Dermis microvascular lymphatic vessel endothelial cell (primary cell): ENCODE measurements around the gene SAMD11. TPM values are rescaled to one million over a fixed set of nuclear protein-coding genes. Genes with fewer than 3 reads are reported as not detected.
"Not testable (repeated sequence)": the region's sequence is repeated elsewhere in the genome, so short reads cannot be mapped to it uniquely, and the experiment has no call there.

ENCODE experiments used
- DNase-seq, 2 donors: peaks; one replicate each; pipeline versions ENCODE4 v3.0.0 to v3.0.0-alpha.2; 2010; ENCODE audit warnings: low read depth in 2 of 2
- total RNA-seq: library from RNA; depleted of rRNA; stranded (reverse); fragments of >200 nt; gene quantifications from 2 replicates; pipeline ENCODE4 v1.2.1, GENCODE V29; 2014

SAMD11 gene, protein sequence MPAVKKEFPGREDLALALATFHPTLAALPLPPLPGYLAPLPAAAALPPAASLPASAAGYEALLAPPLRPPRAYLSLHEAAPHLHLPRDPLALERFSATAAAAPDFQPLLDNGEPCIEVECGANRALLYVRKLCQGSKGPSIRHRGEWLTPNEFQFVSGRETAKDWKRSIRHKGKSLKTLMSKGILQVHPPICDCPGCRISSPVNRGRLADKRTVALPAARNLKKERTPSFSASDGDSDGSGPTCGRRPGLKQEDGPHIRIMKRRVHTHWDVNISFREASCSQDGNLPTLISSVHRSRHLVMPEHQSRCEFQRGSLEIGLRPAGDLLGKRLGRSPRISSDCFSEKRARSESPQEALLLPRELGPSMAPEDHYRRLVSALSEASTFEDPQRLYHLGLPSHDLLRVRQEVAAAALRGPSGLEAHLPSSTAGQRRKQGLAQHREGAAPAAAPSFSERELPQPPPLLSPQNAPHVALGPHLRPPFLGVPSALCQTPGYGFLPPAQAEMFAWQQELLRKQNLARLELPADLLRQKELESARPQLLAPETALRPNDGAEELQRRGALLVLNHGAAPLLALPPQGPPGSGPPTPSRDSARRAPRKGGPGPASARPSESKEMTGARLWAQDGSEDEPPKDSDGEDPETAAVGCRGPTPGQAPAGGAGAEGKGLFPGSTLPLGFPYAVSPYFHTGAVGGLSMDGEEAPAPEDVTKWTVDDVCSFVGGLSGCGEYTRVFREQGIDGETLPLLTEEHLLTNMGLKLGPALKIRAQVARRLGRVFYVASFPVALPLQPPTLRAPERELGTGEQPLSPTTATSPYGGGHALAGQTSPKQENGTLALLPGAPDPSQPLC
- under 0.01 and 0.13 TPM in 2 replicates for total RNA-seq

DNA sequence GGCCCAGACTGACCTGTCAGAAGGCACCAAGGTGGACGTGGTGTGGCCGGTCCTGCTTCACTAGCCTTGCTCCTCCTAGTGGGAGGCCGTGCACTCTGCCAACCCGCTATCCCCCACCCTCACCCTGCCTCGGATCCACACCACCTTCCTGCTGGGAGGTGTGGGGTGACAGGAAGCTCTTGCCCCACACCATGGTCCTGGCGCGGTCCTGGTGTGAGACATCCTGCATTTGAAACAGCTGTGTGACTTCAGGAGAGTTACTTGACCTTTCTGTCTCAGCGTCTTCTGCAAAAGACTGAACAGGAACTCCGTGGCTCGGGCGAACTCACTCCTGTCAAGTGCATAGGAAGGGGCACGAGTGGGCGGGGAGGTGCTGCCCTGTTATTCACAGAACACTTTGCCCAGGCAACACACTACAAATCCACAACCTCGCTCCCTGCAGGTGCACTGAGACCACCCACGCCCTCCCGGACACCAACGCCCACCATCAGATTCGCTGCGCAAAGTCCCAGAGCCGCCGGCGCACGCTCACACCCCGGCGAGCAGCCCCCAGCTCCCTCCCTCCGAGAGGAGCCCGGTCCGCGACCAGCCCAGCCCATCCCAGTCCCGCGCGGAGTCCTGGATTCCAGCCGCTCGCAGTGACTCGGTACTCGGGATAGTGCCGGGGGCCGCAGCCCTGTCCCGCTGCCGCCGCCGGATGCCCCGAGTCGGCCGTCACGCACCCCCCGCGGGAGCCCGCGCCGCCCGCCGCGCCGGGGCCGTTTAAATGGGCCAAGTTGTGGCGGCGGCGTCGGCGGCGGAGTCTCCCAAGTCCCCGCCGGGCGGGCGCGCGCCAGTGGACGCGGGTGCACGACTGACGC is at the start of gene SAMD11:
Gene SAMD11, plus strand, starts transcription at position 793 of the 860 bp plus-strand sequence. CDS start 509 bp downstream, outside the sequence.
- peak; percentile 26 to 87 for DNase-seq

DNA sequence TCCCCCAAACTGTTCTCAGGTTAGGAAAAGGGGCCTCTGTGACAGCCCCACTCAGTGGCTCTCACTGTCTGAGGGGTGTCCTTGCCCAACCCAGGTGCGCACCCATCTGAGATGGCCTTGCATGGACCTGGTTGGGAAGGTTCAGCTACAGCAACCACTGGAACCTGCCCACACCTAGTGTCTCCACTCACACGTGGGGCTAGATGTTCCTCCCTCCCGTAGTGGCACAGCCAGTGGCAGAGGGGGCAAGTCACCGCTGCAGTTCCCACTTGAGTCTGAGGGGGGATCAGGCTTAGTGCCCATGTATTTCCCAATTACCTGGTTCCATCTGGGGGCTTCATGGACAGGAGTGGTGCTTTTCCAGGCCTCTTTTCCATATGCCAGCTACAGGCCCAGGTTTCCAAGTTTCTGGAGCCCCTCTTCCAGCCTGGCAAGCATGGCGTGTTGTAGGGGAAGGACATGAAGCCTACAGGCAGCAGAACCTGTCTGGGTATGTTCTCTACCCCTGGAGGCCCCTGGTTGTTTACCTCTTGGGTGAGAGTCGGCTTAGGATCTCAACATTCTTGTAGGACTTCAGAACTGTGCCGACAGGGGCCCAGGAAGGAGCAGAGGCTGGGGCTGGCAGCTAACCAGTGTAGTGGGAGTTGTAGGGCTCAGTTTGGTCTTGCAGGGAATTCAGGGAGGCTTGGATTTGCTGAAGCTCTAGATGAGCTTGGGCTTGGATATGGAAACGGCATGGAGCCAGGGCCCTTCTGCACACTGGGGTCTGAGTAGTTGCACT is 47.1 kb upstream of the SAMD11 start:
- not testable (repeated sequence) for DNase-seq

DNA sequence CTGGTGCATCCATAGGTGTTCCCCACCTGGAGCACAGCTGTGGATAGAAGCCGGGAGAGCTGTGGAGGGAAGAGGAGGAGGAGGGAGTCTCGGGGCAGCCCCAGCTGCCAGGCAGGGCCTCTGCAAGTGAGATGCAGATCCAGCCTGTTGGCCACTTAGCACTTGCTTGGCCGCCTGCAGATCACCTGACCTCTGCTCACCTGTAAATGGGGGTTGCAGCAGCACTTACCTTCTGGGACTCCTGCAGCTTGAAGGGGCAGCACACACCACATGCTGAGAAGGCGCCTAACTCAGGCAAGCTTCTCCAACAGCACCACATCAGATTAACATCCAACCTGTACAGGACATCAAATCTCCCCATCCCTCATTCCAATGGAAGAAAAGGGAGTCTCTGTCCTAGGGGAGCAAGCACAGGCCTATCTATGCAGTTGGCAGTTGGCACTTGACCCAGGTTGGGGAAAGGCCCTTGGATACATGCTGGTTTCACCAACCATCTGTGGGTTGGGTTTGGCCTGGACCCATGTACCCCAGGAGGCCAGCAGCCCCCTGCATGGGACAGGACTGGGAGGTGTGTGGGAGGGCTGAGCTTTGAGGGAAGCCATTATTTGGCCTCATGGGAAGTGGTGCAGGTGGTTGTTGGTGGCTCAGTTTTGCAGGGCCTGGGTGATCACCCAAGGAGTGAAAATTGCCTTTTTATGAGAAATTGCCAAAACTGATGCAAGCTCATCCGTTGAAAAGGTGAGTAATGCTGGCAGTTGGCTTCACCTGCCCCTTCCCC is 46.3 kb upstream of the SAMD11 start:
- not testable (repeated sequence) for DNase-seq

DNA sequence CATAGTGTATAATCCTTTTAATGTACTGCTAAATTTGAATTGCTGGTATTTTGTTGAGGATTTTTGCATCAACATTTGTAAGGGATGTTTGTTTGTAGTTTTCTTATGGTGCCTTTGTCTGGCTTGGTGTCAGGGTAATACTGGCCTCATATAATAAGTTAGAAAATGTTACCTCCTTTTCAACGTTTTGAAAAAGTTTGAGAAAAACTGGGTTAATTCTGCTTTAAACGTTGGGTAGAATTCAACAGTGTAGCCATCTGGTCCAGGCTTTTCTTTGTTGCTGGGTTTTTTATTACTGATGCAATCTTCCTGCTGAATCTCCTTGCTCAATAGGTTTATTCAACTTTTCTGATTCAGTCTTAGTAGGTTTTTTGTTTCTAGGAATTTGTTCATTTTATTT is 43.2 kb upstream of the SAMD11 start:
- DNase-seq, result not testable (repeated sequence)

DNA sequence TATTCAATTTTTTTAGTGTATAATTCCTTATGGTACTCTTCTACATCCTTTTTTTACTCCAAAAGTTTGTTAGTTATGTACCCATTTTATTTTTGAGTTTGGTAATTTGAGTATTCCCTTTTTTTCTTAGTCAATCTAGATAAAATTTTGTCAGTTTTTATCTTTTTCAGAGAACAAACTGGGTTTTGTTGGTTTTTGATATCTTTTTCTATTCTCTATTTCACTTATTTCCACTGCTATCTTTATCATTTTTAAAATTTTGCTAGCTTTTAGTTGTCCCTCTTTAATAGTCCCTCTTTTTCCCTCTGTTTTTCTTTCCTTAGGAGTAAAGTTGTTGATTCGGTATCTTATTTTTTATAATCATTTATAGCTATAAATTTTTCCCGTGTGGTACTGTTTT is 42.8 kb upstream of the SAMD11 start:
- not testable (repeated sequence) for DNase-seq

DNA sequence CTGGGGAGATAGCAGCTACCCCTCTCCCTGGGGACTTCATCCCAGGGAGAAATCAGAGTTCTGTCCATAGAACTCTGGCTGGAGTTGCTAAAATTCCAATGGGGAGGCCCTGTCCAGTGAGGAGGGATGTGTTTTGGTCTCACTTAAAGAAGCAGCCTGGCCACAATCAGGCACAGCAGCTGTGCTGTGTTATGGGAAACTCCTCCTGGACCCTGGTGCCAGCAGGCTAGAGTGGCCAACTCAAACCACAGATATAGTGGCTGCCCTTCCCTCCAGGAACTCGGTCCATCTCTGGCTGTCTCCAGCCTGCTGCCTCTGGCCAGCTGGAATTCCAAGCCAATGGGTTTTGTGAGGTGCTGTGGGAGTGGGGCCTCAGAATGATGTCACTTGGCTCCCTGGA is 37.4 kb upstream of the SAMD11 start:
- DNase-seq, result no peak

DNA sequence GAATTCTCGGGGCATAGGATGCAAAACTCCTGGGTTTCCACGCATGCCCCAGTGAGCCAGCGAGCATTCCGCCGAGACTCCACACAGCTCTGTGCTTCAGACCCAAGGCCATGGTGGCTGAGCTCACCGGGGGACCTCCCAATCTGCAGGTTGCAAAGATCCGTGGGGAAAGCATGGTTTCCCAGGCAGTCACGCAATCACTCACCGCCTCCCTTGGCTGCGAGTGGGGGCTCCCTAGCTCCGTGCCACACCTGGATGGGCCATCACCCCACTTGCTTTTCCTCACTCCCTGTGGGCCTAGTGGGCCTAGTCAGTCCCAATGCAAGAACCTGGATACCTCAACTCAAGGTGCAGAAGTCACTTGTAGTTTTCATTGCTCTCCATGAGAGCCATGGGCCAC is 37.0 kb upstream of the SAMD11 start:
- no peak for DNase-seq

DNA sequence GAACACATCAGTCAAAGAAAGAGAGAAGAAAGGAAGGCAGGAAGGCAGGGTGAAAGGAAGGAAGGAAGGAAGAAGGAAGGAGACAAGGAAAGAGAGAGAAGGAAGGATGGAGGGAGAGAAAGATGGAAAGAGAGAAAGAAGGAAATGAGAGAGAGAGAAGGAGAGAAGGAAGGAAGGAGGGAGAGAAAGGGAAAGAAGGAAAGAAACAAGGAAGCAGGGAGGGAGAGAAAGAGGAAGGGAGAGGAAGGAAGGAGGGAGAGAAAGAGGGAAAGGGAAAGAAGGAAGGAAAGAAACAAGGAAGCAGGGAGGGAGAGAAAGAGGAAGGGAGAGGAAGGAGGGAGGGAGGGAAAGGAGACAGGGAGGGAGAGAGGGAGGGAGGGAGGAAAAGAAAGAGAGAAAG is 35.4 kb upstream of the SAMD11 start:
- DNase-seq, result no peak

DNA sequence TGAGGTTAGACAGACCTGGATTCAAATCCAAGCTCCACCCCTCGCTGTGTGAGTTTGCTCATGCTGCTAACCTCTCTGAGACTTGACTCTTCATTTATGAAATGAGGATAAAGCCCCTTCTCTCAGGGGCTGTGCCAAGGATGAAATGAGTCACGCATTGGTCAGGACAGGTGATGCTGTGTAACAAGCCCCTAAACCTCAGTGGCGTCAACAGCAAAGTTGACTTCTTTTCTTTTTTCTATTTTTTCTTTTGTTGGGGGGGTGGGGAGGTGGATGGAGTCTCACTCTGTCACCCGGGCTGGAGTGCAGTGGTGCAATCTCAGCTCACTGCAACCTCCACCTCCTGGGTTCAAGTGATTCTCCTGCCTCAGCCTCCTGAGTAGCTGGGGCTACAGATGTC is 33.9 kb upstream of the SAMD11 start:
- DNase-seq, result not testable (repeated sequence)

DNA sequence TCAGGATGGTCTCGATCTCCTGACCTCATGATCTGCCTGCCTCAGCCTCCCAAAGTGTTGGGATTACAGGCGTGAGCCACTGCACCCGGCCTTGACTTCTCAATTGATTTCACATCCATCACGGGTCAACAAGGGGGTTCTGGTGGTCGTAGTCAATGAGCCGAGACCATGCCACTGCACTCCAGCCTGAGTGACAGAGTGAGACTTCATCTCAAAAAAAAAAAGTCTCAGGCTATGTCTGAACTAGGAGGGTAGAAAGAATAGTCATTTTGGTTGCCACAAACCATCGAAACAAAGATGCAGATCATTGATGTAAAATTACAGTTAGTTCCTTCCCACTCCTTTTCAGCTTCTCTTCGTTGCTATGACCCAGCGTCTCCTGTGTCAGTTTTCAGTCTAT is 33.5 kb upstream of the SAMD11 start:
- DNase-seq, result not testable (repeated sequence)

DNA sequence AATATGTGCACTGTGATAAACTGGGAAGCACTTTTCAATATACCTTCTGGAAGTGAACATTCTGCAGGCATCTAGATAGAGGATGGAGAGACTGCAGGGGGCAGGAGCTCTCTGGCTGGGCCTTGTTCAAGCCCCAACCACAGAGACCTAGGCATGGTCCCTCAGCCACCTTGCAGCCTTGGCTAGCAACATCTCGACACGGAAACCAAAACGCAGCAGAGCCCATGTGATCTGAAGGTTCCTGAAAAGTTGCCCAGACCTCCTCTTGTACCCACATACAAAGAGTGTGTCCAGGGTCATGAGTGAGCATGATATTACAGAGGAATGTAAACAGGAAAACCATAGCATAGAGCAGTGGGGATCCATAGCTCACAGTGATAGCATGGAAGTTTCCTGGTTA is 33.1 kb upstream of the SAMD11 start:
- no peak for DNase-seq

DNA sequence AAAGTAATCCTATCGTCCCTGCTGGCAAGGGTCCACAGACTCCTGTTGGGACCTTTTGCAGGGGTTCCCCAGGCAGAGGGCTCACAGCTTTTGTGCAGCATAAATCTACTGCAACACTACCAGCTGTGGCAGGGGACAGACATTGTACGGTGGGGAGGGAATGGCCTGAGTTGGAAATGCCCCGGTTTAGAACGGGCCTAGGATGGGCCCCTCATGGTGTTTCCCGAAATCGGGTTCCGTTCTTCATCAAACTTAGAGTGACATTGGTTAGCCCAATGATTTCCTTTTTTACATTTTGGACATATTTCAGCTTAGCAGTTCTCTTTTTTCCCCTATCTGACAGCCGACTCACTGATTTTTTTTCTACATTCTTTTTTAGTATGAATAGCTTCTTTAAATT is 26.5 kb upstream of the SAMD11 start:
- DNase-seq, result no peak

DNA sequence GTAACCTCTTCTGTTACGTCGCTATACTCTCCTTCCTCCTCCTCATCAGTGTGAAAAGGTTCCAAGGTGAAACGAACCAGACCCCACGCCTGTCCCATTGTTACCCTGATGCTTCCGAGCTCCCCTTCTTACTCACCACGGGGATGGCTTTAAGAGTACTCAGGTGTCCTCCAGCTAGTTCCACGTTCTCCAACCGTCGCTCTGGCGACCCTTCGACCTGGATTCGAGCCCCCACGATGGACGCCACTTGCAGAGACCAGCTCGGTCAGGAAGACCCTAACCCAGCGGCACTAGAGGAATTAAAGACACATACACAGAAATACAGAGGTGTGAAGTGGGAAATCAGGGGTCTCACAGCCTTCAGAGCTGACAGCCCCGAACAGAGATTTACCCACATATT is 25.8 kb upstream of the SAMD11 start:
- DNase-seq, result not testable (repeated sequence)

DNA sequence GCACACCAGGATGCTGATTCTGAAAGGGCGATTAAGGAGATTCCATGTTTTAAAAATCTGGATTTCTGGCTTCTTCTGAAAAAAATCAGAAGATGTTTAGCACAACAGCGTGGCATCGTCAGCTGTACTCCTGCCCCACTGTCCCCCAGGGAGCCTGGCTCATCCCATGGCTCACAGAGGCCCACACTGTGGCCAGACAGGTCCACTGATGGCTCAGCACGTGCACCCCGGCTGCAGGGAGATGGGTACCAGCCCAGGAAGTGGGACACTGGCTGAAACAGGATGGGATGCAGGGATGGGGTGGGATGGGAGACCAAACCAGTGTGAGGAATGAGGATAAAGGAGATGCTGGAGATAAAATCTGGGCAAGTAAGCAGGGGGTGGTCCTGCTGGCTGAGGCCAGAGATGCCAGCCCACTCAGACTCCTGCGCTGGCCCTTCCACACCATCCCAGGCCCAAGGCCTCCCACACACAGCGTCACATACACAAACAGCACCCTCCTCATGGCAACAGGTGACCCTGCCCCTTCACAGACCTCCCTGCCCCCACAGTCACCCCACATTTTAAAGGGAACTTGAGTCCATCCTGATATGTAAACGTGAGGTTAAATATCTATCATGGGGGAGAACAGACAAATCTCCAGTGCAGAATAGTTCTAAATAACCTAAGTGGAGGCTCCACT is 23.9 kb upstream of the SAMD11 start:
- no peak for DNase-seq

DNA sequence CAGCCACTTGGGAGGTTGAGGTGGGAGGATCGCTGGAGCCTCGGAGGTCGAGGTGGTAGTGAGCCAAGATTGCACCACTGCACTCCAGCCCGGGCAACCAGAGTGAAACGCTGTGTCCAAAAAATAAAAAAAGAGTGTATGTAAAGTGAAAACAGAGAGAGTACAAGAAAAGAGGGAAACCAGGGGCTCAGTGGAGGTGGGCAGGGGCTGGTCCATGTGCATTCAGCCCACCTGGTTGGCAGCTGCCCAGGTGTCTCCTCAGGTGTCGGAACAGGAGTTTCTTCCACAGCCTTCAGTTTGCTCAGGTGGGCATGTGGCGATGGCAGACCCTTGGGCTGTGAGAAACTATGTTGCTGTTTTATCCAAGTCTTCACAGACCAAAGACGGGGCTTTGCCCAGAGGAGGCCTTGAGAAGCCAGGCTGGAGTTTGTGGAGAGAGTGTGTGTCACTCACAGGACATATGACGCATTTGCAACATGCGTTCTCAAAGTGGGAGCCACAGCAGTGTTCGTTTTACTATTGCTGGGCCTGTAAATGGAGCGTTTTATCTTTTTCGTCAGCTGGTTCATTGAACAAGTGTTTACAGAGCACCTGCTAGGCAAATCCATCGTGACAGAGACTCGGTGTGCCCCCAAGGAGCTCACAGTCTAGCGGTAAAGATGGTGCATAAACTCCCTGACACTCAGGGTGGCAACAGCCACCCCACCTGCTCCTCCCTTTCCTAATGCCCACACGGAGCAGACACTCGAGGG is 22.4 kb upstream of the SAMD11 start:
- no peak for DNase-seq

DNA sequence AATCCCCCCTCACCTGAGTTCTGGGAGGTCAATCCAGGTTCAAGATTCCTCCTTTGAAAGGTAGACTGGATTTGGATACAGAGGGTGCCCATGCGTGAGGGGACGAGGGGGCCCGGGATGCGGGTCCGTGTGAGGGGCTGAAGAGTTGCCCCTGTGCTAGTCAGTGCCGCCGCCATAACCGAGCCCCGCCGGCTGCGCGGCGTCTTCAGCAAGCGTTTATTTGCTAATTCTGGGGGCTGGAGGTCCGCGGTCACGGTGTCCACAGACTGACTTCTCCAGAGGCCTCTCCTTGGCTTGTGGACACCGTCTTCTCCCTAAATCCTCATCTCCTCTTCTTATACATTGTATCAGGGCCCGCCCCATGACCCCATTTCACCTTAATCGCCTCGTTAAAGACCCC is 20.9 kb upstream of the SAMD11 start:
- no peak for DNase-seq

DNA sequence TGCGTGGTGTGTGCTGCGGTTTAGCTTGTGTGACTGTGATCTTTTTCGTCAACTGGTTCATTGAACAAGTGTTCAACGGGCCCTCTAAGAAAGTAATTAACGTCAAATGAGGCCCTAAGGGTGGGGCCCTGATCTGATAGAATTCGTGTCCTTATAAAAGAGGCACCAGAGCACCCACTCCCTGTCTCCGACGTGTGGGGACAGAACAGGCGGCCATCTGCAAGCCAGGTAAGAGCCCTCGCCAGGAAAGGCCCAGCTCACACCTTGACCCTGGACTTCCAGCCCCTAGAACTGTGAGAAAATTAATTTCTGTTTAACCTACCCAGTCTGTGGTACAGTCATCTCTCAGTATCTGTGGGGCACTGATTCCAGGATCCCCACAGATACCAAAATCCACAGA is 20.4 kb upstream of the SAMD11 start:
- no peak for DNase-seq

DNA sequence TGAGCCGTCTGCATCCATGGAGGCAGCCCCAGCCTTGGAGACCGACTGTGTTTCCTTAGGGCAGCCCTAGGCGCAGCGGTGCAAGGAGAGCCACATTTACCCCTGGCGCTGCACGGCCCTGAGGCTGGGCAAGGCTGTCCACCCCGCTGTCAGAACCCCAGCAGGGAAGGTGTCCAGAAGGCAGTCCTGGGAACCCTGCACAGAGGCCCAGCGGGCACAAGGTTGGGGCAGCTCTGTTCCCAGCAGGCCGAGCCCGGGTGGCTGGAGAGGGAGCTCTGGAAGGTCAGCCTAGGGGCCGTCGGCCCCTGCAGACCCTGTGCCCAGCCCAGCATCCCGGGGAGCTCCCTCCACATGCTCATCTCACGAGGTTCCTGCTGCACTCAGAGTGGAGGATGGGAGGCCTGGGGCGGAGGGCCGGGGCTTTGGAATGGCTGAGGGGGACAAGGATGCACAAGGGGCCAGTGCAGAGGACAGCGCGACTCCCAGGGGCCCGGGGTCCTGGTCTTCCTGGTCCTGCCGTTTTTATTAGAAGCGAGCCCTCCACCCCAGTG is 19.9 kb upstream of the SAMD11 start:
- no peak for DNase-seq
